ENCODE measurements around the gene SAA2. TPM values are rescaled to one million over a fixed set of nuclear protein-coding genes. Genes with fewer than 3 reads are reported as not detected.

Gene SAA2
- total and polyA plus RNA-seq, 9 donors: 0.10 to 14.7 (median 1.2) TPM; not detected in 4

GRCh38 chr11:18245396-18245795 is 3.1 kb downstream of the SAA2 start:
- DNase-seq: no peak
- 40 to 51% (median 49%) methylated on average over 6 of the region's 6 CpGs for WGBS, 3 donors

GRCh38 chr11:18243783-18244362 is 4.6 kb downstream of the SAA2 start:
- TF ChIP-seq POLR2A (IDR thresholded peaks at IDR 0.05) (no peak), EP300 (IDR thresholded peaks at IDR 0.05) (no peak), CTCF (IDR thresholded peaks at IDR 0.05) (no peak)
- peak in 1 of 5 donors; percentile 34 for DNase-seq
- H3K4me3 ChIP-seq: no peak overlapping the region
- H3K9me3 ChIP-seq: no peaks in the 10 kb centered on the region
- H3K27me3 ChIP-seq: no peaks in the 10 kb centered on the region
- H3K4me1 ChIP-seq (ENCODE audit: insufficient read depth): no peaks in the 10 kb centered on the region
- no peak overlapping the region for H3K27ac ChIP-seq
- intact Hi-C loops (cut with DNase I): no loop called here
- 0 to 8% (median 0%) methylated on average over 1 of the region's 1 CpG for WGBS, 3 donors
- H3K36me3 ChIP-seq: no peaks in the 10 kb centered on the region

More at GRCh38 chr11:18245396-18245795, 3.1 kb downstream of the SAA2 start:
- no peaks in the 10 kb centered on the region for H3K9me3 ChIP-seq
- no peak overlapping the region for H3K27ac ChIP-seq
- TF ChIP-seq CTCF (IDR thresholded peaks at IDR 0.05): no peak
- no peak for TF ChIP-seq POLR2A (IDR thresholded peaks at IDR 0.05)
- TF ChIP-seq EP300 (IDR thresholded peaks at IDR 0.05): no peak
- intact Hi-C loops (cut with DNase I): no loop called here
- no peaks in the 10 kb centered on the region for H3K4me1 ChIP-seq (ENCODE audit: insufficient read depth)
- no peak overlapping the region for H3K4me3 ChIP-seq
- no peaks in the 10 kb centered on the region for H3K27me3 ChIP-seq
- no peaks in the 10 kb centered on the region for H3K36me3 ChIP-seq

GRCh38 chr11:18239655-18240054 is 8.8 kb downstream of the SAA2 start:
- Histone ChIP-seq H3K4me3 (no peak overlapping the region), H3K27me3 (no peaks in the 10 kb centered on the region), H3K27ac (no peak overlapping the region), H3K36me3 (no peaks in the 10 kb centered on the region), H3K9me3 (no peaks in the 10 kb centered on the region), H3K4me1 (ENCODE audit: insufficient read depth) (no peaks in the 10 kb centered on the region)
- TF ChIP-seq CTCF (IDR thresholded peaks at IDR 0.05): no peak
- TF ChIP-seq EP300 (IDR thresholded peaks at IDR 0.05): no peak
- no peak for TF ChIP-seq POLR2A (IDR thresholded peaks at IDR 0.05)
- intact Hi-C loops (cut with DNase I): no loop called here
- WGBS, 3 donors: 78 to 83% (median 80%) methylated on average over 1 of the region's 1 CpG
- DNase-seq: no peak

- Histone ChIP-seq H3K9me3 (no peaks in the 10 kb centered on the region), H3K27ac (no peak within 1 kb of the TSS), H3K36me3 (no peaks in the 10 kb centered on the region), H3K4me1 (ENCODE audit: insufficient read depth) (no peaks in the 10 kb centered on the region), H3K27me3 (no peaks in the 10 kb centered on the region), H3K4me3 (no peak within 1 kb of the TSS)
- 69 to 77% (median 75%) methylated on average over 2 of the region's 2 CpGs for WGBS, 3 donors
- TF ChIP-seq EP300 (IDR thresholded peaks at IDR 0.05) (no peak), POLR2A (IDR thresholded peaks at IDR 0.05) (no peak), CTCF (IDR thresholded peaks at IDR 0.05) (no peak)
- intact Hi-C loops (cut with DNase I): no loop called here
- DNase-seq: no peak
Measured at GRCh38 chr11:18236664-18237356, 11.7 kb downstream of the SAA2 start, which contains the start of gene SAA4. SAA4 (minus strand) TSS chr11:18236802; CDS start chr11:18235926, 876 bp downstream.

Measured in ovary (tissue), 9 donors.